Transverse colon (tissue), 3 donors: ENCODE results near the gene MRPL14.

Experiments used
- CTCF ChIP-seq, 5 experiments: fragments of 200-600 bp in 3 of 5; fragments of 450-650 bp in 2 of 5; sonication (generic) in 3 of 5; IDR thresholded peaks; 1 replicate in 2 of 5; 2 replicates in 3 of 5; pipeline ENCODE4 v1.5.1; 2016 to 2017; ENCODE audit warnings: antibody characterized with exemption in 5 of 5, inconsistent platforms in 3 of 5, mild to moderate bottlenecking in 2 of 5, moderate library complexity in 1 of 5
- EP300 ChIP-seq: sonication (generic); formaldehyde crosslinking; IDR thresholded peaks from one replicate; pipeline ENCODE4 v1.6.1; 2017; ENCODE audit warnings: antibody characterized with exemption, low read depth
- POLR2A ChIP-seq: fragments of 450-650 bp; IDR thresholded peaks from one replicate; pipeline ENCODE4 v1.6.1; 2016; ENCODE audit warnings: antibody characterized with exemption, mild to moderate bottlenecking, moderate library complexity

- TF ChIP-seq EP300 (no peak), CTCF (IDR thresholded peaks at IDR 0.05) (no peak), POLR2A (no peak)
These were observed 34.7 kb upstream of the MRPL14 start for GRCh38 chr6:44161997-44162338.
